ENCODE measurements around the gene CCL4. TPM values are rescaled to one million over a fixed set of nuclear protein-coding genes. Genes with fewer than 3 reads are reported as not detected.
A peak's percentile ranks its signal among the peaks of the same experiment; 100 is the strongest.
"Not testable (repeated sequence)": the region's sequence is repeated elsewhere in the genome, so short reads cannot be mapped to it uniquely, and the experiment has no call there.

The CCL4 gene
- total RNA-seq, 1 donor from 2014 or later: 1.2 TPM

DNA sequence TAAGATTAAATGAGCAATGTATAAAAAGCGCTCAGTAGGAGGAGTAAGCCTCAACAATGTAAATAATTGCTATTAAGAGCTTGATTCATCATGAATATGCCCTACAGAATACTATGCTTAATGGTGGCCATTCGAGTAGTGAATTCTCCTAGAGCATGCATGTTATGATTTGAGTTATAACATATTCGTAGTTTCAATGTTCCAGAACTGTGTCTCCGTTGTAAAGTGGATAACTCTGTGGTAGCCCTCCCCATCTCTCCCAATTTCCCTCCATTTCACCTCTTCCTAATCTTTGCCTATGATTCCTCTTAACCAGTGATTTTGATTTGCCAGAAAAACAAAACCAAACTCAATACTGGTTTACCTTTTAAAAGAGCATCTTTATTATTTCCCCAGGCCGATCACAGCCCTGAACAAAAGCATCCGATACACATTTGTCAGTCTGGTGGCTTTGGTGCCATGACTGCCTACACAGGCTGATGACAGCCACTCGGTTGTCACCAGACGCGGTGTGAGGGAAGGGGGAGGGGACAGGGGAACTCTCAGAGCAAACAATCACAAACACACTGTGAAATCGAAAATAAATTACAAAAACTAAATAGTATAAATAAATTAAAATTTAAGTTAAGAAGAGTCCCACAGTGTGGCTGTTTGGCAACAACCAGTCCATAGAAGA is 15.6 kb upstream of the CCL4 start:
- not testable (repeated sequence) for ATAC-seq; DNase-seq (ENCODE audit: low spot score)

DNA sequence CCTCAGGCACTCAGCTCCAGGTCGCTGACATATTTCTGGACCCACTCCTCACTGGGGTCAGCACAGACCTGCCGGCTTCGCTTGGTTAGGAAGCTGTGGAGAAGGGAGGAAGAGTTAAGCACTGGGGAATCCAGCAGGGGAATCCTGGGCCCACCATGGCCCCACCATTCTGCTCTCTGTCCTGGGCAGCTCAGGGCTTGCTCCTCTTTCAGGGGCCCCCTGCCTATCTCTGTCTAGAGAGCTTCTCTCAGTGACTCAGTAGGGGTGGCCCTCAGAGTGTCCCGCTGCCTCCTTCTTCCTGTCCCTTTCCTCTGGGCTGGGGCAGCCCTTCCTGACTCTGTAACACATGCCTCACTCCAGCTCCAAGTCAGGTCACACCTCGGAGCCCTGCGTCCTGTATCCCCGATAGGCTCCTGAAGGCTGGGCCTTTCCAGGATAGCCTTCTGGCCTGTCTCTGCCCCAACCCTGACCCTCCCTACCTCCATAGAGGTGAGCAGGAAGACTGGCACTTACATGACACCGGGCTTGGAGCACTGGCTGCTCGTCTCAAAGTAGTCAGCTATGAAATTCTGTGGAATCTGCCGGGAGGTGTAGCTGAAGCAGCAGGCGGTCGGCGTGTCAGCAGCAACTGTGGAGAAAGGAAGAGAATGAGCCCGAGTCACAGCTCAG is 14.8 kb upstream of the CCL4 start:
- ATAC-seq: peak; percentile 33
- no peak for DNase-seq (ENCODE audit: low spot score)

DNA sequence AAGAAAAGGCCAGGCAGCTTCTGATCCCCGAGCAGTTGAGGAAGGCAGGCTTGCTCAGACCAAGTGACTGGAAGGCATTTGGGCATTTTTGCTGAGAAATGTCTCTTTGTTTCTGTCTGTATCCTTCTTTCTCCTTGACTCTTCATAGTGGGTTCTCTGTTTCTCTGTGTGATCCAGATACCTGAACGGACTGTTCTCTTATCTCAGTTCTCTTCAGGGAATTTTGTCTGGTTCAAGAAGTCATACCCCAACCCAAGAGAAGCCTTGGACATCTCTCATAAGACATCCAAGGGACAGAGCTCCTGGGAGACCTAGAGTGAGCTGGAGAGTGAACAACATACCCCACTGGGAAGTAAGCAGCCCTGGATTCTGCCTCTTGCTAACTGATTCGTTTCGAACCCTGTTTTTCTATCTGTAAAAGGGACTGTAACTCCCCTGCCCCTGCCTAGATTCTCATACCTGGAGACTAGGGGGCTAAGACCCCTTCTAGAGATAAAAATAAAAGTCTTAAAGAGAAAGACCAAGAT is 14.2 kb upstream of the CCL4 start:
- ATAC-seq (no peak), DNase-seq (ENCODE audit: low spot score) (no peak)

DNA sequence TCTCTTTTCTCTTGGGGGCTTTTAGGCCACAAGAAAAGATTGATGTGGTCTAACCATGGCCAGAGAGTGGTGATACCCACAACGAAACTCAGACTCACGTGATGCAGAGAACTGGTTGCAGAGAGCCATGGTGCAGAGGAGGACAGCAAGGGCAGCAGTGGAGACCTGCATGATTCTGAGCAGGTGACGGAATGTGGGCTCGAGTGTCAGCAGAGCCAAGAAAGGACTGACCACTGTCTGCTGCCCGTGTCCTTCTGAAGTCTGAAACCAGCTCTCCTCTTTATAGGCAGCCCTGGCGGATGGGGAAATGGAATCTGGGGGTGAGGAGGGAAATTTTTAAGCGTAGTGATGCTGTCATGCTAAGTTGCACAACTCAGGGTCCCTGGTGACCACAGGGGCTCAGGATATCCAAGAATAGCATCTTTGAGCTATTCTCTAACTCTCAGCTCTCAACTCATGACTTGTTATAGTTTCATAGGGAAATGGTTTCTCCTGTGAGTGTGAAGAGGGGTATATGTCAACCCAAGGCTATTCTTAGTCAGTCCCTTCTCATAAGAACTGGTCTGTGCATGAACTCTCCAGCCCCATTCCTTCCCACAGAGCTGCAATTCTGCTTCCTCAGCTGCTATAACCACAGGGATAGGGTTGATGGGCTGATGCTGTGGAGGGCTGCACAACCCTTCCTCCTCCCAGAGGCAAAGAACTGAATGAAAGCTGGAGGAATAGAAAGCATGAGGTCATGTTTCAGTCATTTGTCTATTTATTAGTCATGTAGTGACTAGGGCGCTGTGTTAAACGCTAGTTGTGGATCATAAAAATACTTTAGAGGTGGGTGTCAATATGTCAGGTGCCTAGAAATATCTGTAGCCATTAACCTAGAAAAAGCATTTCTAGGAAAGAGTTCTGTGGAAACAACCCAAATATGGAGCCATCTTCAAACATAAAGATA is 13.5 kb upstream of the CCL4 start, which contains the start of gene CCL3:
CCL3 (minus strand) TSS at position 256 of the 949 bp plus-strand sequence; CDS start at position 171, 85 bp downstream.
- ATAC-seq: no peak
- no peak for DNase-seq (ENCODE audit: low spot score)

DNA sequence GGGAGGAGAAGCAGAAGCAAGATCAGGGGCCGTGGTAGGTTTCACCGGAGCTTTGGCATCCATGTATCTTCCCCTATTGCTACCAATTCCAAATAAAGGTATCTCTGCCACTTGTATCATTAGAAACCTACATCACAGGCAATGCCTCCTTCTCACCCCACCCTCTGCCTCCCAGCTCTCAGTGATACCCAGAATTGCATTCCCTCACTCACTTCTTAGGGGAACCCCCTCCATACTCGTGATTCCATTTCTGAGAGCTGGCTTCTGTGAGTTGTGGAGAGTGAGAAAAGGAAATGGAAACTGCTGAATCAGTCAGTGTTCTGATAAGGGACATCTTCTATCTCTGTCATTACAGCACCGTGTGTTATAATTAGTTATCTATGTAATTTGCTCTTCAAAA is 11.4 kb upstream of the CCL4 start:
- DNase-seq (ENCODE audit: low spot score) (no peak), ATAC-seq (no peak)

DNA sequence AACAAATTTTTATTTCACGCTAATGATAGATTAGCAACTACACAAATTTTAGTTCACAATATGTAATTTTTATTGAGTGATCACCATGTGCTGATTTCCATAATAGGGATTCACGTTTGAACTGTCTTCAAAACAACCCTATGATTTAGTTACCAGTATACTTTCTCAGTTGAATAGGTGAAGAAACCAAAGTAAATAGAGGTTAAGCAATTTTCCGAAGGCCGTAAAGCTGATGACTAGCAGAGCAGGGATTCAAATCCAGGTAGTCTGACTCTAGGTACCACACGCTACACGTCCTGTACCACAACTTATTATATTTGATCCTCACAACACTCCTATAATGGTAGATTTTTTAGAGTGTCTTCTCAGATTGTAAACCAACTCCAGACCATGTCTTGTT is 10.9 kb upstream of the CCL4 start:
- ATAC-seq: peak; percentile 76
- not testable (repeated sequence) for DNase-seq (ENCODE audit: low spot score)

DNA sequence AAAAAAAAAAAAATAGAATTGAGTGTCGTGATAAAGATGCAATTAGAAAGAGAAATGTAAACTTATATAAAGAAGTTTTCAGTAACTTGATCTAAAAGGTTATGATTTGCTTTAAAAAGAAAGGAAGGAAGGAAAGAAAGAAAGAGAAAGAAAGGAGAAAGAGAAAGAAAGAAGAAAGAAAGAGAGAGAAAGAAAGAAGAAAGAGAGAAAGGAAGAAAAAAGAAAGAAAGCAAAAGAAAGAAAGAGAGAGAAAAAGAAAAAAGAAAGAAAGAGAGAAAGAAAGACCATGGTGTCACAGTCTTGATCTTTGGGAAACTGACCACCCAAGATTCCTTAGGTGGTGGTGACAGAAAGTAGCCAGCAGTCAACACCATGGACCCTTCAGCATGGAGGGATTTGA is 9.4 kb upstream of the CCL4 start:
- DNase-seq (ENCODE audit: low spot score) (no peak), ATAC-seq (no peak)

DNA sequence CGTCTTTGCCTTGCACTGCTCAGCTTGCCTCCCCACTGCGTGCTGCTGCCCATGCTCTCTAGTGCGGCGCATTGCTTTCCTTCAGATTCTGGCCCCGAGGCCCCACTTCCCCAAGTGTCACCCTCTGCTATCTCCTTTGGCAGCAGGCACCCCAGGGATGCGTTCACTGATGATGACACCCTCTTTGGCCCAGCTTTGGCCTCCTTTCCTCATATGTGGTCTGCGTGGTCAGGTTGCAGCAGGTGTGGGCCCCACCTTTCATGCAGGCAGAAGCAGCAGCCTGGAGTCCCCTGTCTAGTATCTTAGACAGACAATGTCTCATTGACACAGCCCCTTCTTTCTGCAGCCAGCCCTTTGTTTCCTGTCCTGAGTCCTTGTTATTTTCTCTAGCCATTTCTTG is 8.9 kb upstream of the CCL4 start:
- DNase-seq (ENCODE audit: low spot score) (no peak), ATAC-seq (no peak)

DNA sequence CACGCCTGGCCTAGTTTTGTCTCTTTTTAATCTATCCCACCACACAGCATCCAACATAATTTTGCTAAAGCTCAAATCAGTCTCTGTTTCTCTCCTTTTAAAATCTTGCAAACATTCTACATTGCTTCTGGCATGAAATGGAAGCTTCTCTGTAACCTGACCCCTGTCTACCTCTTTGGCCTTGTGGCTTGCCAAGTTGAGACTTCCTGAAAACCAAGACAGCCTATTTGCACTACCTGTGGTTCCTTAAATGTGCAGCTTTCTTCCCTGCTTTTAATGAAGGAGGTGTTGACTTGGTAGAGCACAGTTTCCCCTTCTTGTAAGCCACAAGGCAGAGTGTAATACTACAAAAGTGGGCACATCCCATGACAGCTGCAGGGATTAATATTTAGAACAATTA is 7.6 kb upstream of the CCL4 start:
- no peak for ATAC-seq
- DNase-seq (ENCODE audit: low spot score): no peak

DNA sequence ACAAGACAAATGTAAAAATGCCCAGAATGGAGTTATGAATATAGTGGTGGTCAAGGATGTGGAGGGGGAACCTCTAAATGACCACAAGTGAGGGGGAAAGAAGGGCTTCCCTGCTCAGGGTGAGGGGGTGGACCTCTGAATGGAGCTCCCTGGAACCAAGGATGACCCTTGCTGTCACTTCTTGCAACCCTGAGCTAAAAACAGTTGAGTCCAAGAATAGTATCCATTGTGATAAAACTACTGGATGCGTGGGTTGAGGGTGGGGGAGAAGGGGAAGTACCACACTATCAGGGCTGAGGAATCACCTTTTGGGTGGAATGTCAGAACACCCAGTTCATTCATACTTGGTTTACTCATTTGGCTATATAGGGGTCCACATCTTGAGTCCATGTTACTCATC is 4.6 kb upstream of the CCL4 start:
- DNase-seq (ENCODE audit: low spot score); ATAC-seq: not testable (repeated sequence)

DNA sequence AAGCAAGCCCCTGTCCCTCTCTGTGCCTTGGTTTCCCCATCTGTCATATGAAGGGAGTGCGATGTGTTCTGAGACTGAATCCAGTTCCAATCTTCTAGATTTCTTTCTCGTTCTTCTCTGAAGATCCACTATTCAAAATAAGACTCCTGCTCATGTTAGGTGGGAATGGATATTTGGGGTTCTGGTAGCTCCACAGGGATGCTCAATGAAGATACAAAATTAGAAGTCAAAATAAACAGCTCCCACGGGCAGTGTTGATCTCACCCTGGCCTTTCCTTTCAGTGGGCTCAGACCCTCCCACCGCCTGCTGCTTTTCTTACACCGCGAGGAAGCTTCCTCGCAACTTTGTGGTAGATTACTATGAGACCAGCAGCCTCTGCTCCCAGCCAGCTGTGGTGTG is 619 bp downstream of the CCL4 start:
- not testable (repeated sequence) for ATAC-seq; DNase-seq (ENCODE audit: low spot score)

DNA sequence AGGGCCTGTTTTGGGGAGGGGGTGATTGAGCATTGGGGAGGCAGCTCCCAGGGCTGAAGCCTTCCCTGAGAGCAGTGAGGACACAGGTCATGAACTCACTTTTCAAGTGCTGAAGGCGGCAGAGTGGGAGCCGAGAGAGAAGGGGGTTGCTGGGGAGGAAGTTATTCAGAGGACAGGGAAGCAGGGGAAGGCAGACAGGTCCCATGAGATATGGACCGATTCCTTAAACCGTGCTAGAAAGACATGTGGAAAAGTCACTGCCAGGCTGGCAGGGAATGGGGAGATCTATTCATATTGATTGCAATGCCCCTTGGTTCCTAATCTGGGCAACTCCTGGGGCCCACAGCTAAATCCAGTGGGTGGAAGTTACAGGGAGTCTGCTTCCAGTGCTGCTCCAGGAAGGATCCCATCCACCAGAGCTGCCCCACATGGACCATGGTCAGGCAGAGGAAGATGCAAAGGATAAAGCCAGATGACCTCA is 1.1 kb downstream of the CCL4 start:
- ATAC-seq: no peak
- no peak for DNase-seq (ENCODE audit: low spot score)

DNA sequence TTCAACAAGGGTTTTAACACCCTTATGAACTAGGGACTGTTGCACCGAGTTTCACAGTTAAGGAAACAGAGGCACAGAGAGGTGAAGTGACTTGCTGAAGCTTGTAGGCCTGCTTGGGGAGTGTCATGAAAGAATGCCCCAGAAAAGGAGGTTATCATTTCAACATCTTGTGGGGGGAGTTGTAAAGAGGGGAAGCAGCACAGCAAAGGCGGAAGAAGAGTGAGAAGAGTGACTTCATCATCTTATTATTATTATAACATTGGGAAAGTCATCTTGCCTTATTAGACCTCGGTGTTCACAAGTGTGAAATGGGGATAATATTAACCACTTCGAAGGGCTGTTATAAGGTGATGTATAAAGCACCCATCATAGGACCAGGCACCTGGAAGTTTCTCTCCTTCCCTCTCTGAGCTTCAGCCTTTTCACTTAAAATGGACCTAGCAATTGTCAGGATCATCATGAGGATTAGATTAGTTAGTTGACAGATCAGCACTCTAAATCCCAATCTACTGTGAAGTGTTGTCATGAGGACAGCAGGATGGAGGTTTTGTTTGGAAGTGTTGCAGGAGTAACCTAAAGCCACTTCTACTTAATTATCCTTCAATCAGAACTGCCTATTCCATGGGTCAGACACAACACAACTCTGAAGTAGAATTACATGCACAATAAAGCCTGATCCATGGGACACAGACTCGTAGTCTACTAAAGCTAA is 2.3 kb downstream of the CCL4 start:
- ATAC-seq: no peak
- no peak for DNase-seq (ENCODE audit: low spot score)

DNA sequence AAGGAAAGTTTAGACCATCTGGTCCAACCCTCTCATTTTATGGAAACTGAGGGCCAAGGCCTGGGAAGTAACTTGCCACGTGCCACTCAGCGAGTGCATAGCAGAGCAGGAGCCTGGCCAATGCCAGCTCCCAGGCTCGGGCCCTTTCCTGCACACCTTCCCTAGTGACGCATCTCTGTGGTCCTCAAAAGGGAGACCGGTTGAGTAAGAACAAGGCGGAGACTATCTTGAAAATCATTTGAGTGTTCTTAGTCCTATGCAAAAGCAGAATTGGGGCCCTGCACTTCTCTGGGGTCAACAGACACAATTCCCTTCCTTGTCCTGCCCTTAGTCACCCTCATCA is 2.8 kb downstream of the CCL4 start:
- no peak for DNase-seq (ENCODE audit: low spot score)
- ATAC-seq: no peak

DNA sequence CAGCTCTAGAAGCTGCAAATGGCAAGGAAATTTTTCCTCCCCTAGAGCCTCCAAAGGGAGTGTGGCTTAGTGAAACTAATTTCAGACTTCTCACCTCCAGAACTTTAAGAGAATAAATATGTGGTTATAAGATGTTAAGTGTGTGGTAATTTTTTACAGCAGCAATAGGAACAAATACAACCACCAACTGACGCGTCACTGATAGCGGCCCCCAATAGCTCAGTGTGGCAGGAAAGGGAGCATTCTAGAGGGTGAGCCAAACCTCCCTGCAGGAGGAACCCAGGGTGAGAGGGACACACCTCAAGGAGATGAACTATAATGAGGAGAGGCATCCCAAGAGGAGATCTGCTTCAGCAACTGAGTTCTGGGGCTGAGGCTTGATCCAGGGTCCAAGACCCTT is 4.0 kb downstream of the CCL4 start:
- DNase-seq (ENCODE audit: low spot score): no peak

DNA sequence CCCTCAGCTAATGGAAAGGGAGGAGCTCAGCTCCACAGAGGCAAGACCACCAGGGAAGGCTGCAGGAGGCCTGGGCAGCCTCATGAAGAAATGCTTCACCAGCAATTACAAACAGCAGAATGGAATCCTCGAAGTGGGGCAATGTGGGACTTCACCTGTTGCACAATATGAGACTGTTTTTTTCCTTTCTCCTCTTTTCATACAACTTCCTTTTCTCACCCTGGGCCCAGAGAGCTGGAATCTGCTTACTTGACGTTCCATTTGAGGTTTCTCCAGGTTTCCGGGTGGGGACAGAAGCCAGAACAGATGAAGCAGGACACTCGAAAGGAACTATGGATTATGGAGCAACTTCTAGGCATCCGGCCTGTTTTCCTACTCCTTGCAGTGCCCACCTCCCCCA is 4.6 kb downstream of the CCL4 start:
- ATAC-seq: not testable (repeated sequence)

More for the DNA sequence above, 4.0 kb downstream of the CCL4 start:
- ATAC-seq: no peak

DNA sequence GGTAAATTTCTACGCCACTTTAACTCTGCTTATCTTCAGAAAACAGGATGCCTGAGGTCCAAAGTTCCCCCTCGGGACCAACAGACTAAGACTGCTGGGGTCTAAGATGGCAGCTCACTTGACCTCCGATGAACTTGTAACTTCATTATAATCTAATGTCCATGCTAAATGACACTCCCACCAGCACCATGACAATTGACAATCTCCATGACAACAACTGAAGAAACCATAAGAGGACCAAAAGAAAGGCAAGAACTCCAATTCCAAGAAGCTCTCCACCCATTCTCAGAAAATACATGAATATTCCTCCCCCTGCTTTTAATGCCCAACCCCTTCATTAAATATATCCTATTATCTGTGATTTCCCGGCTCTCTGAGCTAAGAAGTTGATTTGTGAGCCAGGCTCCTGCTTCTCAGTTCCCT is 7.5 kb downstream of the CCL4 start:
- ATAC-seq (no peak), DNase-seq (ENCODE audit: low spot score) (no peak)

More for the DNA sequence above, 4.6 kb downstream of the CCL4 start:
- DNase-seq (ENCODE audit: low spot score): not testable (repeated sequence)

DNA sequence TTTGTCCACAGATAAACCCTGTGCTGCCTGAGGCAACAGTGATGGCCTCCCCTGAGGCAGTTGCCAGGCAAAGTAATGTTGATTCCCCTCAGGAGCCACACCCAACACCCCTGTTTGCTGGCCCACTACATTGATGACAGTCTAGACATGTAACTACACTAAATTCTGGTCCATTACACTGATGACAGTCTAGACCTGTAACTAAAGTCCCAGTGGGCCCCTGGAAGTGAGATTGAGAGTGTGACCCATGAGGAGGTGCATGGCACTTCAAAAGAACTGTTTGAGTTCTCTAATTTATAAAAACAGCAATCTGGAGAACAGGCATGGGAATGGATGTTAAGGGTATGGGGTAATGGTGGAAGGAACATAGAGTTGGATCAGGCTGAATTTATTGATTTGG is 8.9 kb downstream of the CCL4 start:
- ATAC-seq (no peak), DNase-seq (ENCODE audit: low spot score) (no peak)

DNA sequence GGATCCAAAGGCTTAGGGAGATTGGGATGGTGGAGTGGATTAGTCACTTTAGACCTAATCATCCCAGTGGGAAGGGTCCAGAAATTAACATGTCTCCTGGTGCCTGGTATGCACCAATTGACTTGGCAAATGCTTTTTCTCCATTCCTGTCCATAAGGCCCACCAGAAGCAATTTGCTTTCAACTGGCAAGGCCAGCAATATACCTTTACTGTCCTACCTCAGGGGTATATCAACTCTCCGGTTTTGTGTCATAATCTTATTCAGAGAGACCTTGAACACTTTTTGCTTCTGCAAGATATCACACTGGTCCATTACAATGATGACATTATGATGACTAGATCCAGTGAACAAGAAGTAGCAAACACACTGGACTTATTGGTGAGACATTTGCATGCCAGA is 9.5 kb downstream of the CCL4 start:
- not testable (repeated sequence) for ATAC-seq; DNase-seq (ENCODE audit: low spot score)

DNA sequence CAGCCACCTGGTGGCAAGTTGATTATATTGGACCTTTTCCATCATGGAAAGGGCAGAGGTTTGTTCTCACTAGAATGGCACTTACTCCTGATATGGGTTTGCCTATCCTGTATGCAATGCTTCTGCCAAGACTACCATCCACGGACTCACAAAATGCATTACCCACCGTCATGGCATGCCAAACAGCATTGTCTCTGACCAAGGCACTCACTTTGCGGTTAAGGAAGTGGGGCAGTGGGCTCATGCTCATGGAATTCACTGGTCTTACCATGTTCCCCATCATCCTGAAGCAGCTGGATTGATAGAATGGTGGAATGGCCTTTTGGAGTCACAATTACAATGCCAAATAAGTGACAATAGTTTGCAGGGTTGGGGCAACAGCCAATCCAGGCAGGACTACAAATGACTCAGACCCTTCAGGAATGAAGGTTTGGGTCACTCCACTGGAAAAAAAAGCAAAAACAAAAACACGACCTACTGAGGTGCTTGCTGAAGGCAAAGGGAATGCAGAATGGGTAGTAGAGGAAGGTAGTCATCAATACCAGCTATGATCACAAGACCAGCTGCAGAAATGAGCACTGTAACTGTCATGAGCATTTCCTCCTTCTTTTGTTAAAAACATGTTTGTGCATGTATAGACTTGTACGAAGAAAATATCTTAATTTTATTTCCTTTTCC is 11.5 kb downstream of the CCL4 start:
- not testable (repeated sequence) for DNase-seq (ENCODE audit: low spot score); ATAC-seq

Measured in left lobe of liver (tissue), 2 donors.